Body of pancreas (tissue), 4 donors: ENCODE measurements around the gene SERPINB6.

Experiments
- CTCF ChIP-seq, 7 experiments: fragments of 450-650 bp in 4 of 7; fragments of 200-600 bp in 3 of 7; sonication (generic) in 3 of 7; IDR thresholded peaks; one replicate each; pipeline ENCODE4 v1.5.1; 2016 to 2019; ENCODE audit warnings: antibody characterized with exemption in 7 of 7
- POLR2A ChIP-seq, 3 donors: fragments of 450-650 bp; IDR thresholded peaks; one replicate each; pipeline ENCODE4 v1.6.1; 2016; ENCODE audit warnings: antibody characterized with exemption in 3 of 3, mild to moderate bottlenecking in 2 of 3

DNA sequence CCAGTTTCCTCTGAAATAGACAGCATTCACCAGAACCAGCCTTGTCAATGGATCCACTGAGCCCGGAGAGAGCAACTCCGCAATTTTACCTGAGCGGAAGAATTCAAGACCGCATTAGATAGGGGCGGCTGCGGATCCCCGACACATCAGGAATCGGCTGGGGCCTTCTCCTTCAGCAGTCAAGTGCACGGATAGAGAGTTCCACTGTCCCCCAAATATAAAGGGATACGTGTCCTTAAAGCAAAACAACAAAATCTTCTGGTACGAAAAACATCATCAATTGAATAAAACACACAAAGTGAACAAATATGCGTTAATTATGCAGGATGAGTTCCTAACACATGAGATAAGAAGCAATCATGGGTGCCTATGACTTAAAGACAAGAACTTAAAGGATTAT lies 18.3 kb downstream of the SERPINB6 start:
- no peak for TF ChIP-seq CTCF (IDR thresholded peaks at IDR 0.05)
- TF ChIP-seq POLR2A (IDR thresholded peaks at IDR 0.05): no peak
